CD4-positive, alpha-beta T cell treated with Interleukin-2 at 100 ng/mL for 4 hours (primary cell): ENCODE results near the gene GLIS1.

Experiments
- DNase-seq: peaks from one replicate; pipeline ENCODE4 v3.0.0-alpha.2; 2020; ENCODE audit warnings: low spot score

The GLIS1 gene

DNA sequence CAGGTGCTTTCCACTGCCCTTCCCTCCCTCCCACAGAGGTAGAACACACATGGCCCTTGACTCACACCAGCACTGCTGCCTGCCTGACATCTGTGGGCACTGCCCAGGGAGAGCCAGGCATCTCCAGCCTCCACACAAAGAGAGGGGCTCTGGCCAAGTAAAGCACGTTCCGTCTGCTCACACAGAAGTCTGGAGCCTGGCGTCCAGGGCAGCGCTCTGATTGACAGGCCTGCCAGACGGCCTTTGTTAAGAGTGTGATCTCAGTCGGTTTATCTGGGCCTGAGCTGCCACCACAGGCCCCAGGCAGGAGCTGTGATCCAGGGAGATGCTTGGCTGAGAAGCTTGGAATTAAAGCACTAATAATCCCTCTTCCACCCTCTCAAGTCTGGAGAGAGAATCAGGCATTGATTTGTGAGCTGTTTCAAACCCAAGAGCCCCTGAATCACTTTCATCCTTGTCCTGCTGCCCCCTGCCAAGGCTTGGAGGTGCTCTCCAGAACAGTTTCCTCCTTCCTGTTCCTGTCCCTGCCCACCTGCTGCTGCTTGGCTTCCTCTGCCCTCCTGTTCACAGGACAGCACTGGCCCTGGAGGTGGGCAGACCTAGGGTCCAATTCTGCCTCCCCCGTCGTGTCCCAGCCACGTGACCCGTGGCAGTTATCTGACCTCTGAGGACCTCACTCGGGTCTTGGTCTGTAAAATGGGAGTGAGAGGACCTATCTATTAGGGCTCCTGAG is 276.0 kb downstream of the GLIS1 start:
- DNase-seq = no peak

DNA sequence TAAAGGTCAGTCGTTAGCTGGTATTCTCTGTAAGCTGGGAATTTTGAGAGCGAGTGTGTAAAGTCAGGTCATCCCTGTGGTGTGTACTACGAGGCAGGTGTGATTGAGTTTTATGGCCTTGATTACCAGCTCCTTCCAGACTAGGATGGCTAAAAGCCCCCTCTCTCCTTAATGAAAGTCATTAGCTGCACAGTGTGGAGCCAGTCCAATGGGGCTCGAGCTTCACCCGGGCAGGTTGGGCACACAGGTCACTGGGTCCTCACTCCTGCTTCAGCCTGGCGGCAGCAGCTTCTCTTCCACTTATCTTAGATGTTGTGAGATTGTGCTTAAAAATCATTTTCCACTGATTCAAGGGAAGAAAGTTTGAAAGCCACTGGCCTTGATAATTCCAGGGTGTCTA is 276.8 kb downstream of the GLIS1 start:
- no peak for DNase-seq

DNA sequence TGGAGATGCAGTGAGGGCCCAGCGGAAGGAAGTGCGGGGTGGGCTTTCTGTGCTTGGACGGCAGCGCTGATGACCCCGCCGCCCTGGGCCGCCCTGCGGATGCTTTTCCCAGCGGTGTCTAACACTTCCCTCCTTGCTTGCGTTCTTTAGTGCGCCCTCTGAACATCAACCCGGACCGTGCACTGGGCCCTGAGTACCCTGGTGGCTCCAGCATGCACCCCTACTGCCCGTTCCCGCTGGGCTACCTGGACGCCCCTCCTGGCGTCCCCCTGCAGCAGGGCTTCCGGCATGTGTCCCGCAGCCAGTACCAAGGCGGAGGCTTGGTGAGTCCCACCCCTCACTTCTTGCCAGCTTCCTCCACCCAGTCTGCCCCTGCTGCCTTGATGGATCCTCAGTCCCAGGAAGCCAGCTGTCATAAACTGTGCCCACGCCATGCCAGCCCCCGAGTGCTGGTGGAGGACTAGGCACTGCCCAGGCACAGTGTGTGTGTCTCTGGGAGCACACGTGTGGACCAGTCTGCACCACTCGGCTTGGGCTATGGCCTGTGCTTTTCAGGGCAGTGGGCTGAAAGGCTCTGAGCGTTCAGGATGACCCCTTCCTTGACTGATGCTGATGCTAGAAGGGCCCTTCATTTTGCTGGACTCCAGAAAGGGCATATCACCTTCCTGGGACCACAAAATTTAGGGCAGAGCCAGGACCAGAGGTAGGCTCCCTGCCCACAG is 277.5 kb downstream of the GLIS1 start:
- no peak for DNase-seq

DNA sequence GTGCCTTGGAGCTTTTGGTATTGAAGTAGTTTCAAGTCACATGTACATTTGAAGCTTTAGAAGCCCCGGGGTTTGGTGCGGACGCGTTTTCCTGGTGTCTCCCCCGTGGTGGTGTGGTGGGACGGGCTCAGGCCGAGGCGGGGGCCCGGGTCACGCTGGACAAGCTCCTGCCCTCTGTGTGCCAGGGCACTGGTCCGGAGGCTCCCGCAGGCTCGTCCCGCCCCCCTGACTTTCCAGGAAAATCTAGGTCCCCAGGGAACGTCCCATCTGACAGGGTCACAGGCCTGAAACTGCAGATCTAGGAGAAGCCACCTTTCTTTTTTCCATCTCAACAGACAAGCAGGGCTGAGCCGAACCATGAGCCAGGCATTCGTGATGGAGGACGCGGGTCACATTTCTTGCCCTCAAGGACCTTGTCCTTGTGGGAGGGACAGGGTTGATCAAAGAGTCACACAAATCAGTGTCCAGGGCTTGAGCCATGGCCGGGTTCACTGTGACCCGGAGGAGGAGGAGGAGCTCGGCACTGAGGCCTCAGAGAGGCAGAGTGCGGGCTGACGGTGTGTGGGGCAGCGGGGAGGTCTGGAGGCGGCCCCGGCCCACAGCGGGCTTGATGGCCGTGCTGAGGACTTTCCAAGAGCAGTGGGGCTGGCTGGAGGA is 278.2 kb downstream of the GLIS1 start:
- DNase-seq = no peak

DNA sequence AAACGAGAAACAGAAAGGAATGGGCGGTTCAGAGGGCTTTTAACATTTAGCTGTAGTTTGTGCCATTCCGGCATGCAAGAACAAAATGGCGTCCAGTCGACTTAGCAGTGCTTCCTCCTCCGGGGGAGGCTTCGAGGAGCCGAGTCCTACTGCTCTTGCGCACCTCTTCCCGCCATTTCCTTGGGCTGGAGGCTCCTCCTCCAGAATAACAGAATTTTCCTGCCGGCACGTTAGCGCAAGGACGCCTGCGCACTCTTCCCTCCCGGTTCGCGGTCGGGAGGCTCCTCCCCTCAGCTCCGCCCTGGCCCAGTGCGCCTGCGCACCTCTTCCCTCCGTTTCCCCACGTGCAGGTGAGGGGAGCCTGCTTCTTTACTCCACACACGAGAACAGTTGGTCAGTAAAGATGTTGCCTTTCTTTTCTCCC is 278.7 kb downstream of the GLIS1 start:
- no peak for DNase-seq

DNA sequence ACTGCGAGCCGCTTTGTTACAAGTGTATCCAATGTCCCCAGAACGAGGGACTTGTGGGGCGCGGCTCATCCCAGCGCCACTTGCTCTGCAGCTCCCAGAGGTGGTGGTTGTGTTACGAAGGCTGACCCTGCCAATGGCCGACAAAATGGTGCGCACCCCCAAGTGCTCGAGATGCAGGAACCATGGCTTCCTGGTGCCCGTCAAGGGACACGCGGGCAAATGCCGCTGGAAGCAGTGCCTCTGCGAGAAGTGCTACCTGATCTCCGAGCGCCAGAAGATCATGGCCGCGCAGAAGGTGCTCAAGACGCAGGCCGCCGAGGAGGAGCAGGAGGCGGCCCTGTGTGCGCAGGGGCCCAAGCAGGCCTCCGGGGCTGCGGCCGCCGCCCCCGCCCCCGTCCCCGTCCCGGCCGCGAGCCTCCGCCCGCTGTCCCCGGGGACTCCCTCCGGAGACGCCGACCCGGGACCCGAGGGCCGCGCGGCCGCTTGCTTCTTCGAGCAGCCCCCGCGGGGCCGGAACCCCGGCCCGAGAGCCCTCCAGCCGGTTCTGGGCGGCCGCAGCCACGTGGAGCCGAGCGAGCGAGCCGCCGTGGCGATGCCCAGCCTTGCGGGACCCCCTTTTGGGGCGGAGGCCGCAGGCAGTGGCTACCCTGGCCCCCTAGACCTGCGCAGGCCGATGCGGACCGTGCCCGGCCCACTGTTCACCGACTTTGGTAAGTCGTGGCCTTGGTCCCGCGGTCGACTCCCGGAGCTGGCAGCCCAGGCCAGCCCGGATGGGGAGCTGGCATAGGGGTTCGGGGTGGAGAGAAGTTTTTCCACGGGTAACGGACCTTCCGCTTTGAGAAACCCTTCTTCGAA is 279.4 kb downstream of the GLIS1 start, which contains the start of gene DMRTB1:
DMRTB1 (plus strand) TSS at position 79 of the 855 bp plus-strand sequence; CDS start at position 134, 55 bp downstream.
- no peak for DNase-seq

DNA sequence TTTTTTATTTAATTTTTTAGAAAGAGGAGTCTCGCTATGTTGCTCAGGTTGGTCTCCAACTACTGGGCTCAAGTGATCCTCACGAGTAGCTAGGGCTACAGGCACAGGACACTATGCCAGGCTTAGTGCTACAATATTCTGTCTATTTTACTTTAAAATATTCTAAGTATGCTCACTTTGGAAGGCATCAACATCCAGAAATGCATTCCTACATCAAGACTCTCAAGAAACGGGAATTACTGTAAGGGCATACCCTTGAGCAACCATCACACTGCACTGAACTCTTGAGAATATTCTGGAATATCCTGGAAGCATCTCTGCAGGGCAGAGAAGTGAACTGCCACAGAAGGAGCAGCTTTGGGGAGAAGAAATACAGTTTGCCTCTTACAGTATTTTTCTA is 280.3 kb downstream of the GLIS1 start:
- DNase-seq = no peak
